B cell (primary cell): Measurements from ENCODE around the gene HEYL.

Experiments
- EZH2 ChIP-seq: IDR thresholded peaks from 2 replicates; pipeline ENCODE4 v1.6.1; 2012; ENCODE audit warnings: borderline replicate concordance, low read depth, mild to moderate bottlenecking, moderate library complexity, low read length; ENCODE audit not compliant: insufficient read depth, poor library complexity, severe bottlenecking
- TF ChIP-seq, protein P1 (sequence below): fragments of 200-600 bp; IDR thresholded peaks from one replicate; pipeline ENCODE4 v1.8.0; 2022; ENCODE audit warnings: antibody characterized with exemption, mild to moderate bottlenecking

DNA sequence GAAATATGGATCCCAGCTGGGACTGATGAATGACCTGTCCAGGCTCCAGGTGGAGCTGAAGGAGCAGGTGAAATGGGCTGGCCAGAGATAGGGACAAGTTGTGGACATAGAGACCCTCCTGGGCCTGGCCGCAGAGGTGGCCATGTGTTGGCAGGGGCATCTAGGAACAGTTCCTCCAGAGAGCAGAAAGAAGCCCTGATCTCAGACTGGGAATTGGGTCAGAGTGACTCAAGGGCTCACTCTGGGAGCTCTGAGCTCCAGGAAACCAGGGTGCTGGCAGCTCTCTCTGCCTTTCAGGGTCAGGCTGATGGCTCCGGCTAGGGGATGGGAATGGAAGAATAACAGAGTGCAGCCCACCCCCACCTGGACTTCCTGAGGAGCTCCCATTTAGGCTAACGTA is 29.5 kb upstream of the HEYL start:
- TF ChIP-seq, protein P1, sequence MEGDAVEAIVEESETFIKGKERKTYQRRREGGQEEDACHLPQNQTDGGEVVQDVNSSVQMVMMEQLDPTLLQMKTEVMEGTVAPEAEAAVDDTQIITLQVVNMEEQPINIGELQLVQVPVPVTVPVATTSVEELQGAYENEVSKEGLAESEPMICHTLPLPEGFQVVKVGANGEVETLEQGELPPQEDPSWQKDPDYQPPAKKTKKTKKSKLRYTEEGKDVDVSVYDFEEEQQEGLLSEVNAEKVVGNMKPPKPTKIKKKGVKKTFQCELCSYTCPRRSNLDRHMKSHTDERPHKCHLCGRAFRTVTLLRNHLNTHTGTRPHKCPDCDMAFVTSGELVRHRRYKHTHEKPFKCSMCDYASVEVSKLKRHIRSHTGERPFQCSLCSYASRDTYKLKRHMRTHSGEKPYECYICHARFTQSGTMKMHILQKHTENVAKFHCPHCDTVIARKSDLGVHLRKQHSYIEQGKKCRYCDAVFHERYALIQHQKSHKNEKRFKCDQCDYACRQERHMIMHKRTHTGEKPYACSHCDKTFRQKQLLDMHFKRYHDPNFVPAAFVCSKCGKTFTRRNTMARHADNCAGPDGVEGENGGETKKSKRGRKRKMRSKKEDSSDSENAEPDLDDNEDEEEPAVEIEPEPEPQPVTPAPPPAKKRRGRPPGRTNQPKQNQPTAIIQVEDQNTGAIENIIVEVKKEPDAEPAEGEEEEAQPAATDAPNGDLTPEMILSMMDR, result no peak
- no peak for TF ChIP-seq EZH2
